ENCODE measurements around the gene URI1.

URI1 gene

GRCh38 chr19:30006207-30006606 is 64.2 kb downstream of the URI1 start:
- Histone ChIP-seq H3K4me3 (ENCODE audit: low read depth, low read length) (no peak overlapping the region), H3K9me3 (no peaks in the 10 kb centered on the region), H3K4me1 (peaks cover 11% of the 10 kb centered on the region), H3K36me3 (peaks cover 36% of the 10 kb centered on the region), H3K27me3 (no peaks in the 10 kb centered on the region)
- no peak for TF ChIP-seq CTCF (IDR thresholded peaks at IDR 0.05; ENCODE audit: low read depth, low read length)
- DNase-seq, result no peak

DNA sequence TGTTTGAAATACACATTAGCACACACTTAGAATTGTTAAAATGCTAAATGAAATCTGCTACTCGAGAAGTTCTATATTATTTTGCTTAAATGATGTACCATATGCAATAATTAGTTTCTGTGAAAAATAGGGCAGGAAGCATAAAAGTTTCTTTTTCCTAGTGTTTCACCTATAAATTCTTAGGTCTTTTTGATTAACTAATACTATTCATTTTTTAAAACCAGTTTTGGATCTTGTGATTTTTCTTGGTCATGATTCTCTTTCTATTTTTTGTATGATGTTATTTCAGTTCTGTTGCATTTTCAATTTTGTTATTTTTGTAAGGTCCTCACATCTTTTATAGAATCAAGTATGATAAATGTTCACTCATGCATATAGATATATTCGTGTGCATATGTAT is 66.1 kb downstream of the URI1 start:
- Histone ChIP-seq H3K4me3 (ENCODE audit: low read depth, low read length) (no peak overlapping the region), H3K9me3 (no peaks in the 10 kb centered on the region), H3K27me3 (no peaks in the 10 kb centered on the region), H3K4me1 (peaks cover 11% of the 10 kb centered on the region), H3K36me3 (peaks cover 42% of the 10 kb centered on the region)
- no peak for TF ChIP-seq CTCF (IDR thresholded peaks at IDR 0.05; ENCODE audit: low read depth, low read length)
- DNase-seq, result no peak

- Histone ChIP-seq H3K36me3 (peaks cover 42% of the 10 kb centered on the region), H3K9me3 (no peaks in the 10 kb centered on the region), H3K4me1 (peaks cover 4% of the 10 kb centered on the region), H3K27me3 (no peaks in the 10 kb centered on the region), H3K4me3 (ENCODE audit: low read depth, low read length) (no peak overlapping the region)
- DNase-seq, result no peak
- TF ChIP-seq CTCF (IDR thresholded peaks at IDR 0.05; ENCODE audit: low read depth, low read length), result no peak
Observed at GRCh38 chr19:30009013-30009412, 67.0 kb downstream of the URI1 start.

DNA sequence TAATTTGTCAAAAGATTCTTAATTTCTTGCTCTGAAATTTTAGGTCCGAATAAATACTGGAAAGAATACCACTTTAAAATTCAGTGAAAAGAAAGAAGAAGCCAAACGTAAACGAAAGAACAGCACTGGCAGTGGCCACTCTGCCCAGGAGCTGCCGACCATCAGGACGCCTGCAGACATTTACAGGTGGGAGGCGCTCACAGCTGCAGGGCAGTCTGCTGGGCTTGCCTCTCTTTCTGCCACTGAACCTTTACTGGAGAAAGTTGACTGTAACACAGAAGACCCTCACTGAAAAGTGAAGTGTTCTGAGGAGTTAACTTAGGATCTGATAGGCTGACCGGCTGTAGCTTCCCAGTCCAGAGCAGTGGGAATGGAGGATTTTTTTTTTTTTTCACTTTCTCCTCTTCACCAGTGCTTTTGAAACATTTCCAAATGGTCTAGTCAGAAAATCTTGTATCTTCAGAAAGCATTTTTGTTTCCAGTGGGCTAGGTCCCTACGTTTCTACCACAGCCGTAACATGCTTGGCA is 69.1 kb downstream of the URI1 start:
- 0 out of 2 replicates have a peak, but pooled peaks have one; percentile 8 for TF ChIP-seq CTCF (IDR thresholded peaks at IDR 0.05; ENCODE audit: low read depth, low read length)
- H3K9me3 ChIP-seq, result no peaks in the 10 kb centered on the region
- no peaks in the 10 kb centered on the region for H3K27me3 ChIP-seq
- H3K4me3 ChIP-seq (ENCODE audit: low read depth, low read length), result no peak overlapping the region
- peaks cover 48% of the 10 kb centered on the region for H3K36me3 ChIP-seq
- DNase-seq, result peak; percentile 10
- H3K4me1 ChIP-seq, result no peaks in the 10 kb centered on the region

GRCh38 chr19:30014770-30015169 is 72.7 kb downstream of the URI1 start:
- Histone ChIP-seq H3K36me3 (peaks cover 37% of the 10 kb centered on the region), H3K4me1 (no peaks in the 10 kb centered on the region), H3K27me3 (no peaks in the 10 kb centered on the region), H3K9me3 (no peaks in the 10 kb centered on the region), H3K4me3 (ENCODE audit: low read depth, low read length) (no peak overlapping the region)
- DNase-seq, result no peak
- TF ChIP-seq CTCF (IDR thresholded peaks at IDR 0.05; ENCODE audit: low read depth, low read length), result no peak

DNA sequence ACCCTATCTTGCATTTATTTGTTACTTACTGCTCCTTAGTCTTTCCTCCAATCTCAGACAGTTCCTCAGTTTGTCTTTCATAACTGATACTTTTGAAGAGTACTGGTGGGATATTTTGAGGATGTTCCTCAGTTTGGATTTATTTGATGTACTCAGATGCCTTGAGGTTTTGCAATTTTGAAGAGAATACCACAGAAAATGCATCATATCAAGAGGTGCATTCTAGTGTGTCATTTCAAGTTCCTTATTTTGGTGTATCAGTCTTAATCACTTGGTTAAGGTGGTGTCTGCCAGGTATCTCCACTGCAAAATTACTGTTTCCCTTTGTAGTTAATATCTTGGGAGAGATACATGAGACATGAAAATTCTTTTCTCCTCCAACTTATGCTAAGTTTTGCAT is 75.1 kb downstream of the URI1 start:
- Histone ChIP-seq H3K36me3 (peaks cover 19% of the 10 kb centered on the region), H3K4me3 (ENCODE audit: low read depth, low read length) (no peak overlapping the region), H3K27me3 (no peaks in the 10 kb centered on the region), H3K9me3 (no peaks in the 10 kb centered on the region), H3K4me1 (no peaks in the 10 kb centered on the region)
- no peak for TF ChIP-seq CTCF (IDR thresholded peaks at IDR 0.05; ENCODE audit: low read depth, low read length)
- DNase-seq, result no peak
